Activated T-helper 9 cell treated with anti-CD3 and anti-CD28 coated beads, Interleukin-2, amount 50 U/mL, for 16 hours (primary cell): ENCODE data around the gene NDUFB4.
"Not testable (repeated sequence)": the region's sequence is repeated elsewhere in the genome, so short reads cannot be mapped to it uniquely, and the experiment has no call there.

Experiments used
- DNase-seq: peaks from one replicate; pipeline ENCODE4 v3.0.0-alpha.2; 2020; ENCODE audit warnings: low read depth

NDUFB4 gene

DNA sequence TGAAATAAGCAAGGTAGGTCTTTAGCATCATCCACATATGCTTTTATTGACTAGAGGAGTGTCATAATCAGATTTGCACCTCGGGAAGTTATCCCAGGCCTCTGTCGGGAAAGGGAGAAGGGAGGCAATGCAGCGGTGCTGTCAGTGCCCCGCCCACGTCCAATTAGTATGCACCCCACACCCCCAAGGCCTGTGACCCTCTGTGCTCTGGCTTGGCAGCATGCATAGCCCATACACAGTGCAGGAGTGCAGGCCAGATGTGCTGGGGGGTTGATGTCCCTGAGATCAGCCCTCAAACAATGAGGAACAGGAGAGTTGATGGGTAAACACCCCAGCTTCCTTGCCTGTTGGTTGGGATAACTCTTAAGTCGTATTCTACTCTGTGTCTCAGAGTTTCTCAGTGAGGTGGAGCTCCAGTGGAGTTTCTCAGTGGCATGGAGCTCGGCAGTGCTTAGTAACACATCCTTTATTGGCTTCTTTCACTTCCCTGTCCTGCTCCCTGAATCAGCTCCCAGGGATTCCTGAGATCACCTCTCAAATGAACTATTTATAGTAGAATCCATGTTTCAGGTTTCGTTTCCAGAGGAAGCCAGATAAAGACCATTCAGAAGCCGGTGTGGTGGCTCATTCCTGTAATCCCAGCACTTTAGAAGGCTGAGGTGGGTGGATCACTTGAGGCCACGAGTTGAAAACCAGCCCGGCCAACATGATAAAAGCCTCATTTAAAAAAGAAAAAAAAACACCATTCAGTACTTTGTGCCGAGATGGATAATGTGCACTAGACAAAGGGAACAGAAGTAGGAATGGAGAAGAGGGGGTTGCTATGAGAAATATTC, 26.7 kb upstream of the NDUFB4 start:
- DNase-seq = no peak

DNA sequence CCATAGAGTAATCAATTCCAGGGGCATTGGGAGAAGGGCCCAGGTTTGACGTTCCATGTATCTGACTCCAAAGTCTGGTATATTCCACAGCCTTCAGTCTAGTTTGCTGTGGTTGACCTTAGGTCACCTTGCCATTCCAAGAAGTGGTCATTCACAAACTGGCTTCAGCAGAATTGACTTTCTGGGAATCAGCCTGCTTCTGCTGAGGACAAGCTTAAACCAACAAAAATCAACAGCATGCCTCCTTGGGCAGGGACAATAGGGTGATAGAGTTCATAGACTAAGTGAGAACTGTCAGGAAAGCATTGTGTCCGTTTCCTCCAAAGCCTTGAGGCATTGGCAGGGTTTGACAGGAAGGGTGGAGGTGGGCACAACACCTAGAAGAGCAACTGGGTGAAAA, 24.1 kb upstream of the NDUFB4 start:
- DNase-seq = no peak

GRCh38 chr3:120587332-120587975, 8.7 kb upstream of the NDUFB4 start:
- no peak for DNase-seq

DNA sequence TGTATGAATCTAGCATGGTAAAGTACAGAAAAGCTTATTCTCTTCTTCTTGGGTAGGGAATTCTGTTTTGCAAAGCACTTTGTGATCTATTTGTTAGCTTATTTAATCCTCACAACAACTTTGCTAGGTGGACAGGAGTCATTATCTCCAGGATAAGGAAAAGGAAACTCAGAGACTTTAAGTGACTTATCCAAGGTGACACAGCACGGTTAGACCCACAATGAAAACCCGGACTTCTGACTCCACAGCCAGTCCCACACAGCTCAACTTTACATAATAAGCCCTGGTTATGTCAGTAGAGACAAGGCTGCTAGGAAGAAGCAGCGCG, 384 bp upstream of the NDUFB4 start:
- no peak for DNase-seq

DNA sequence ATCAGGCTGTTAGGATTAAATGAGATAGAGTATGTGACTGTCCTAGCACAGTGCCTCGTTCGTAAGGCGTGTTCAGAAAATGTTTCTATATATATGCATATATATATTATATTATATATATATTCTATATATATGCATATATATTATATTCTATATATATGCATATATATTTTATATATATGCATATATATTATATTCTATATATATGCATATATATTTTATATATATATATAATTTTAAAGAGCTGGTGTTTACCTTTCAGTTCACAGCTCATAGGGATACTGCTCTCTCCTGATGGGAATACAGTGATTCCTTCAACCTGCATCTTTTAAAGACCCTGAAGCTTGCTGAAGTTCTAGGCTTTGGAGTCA, 702 bp downstream of the NDUFB4 start:
- DNase-seq = no peak

DNA sequence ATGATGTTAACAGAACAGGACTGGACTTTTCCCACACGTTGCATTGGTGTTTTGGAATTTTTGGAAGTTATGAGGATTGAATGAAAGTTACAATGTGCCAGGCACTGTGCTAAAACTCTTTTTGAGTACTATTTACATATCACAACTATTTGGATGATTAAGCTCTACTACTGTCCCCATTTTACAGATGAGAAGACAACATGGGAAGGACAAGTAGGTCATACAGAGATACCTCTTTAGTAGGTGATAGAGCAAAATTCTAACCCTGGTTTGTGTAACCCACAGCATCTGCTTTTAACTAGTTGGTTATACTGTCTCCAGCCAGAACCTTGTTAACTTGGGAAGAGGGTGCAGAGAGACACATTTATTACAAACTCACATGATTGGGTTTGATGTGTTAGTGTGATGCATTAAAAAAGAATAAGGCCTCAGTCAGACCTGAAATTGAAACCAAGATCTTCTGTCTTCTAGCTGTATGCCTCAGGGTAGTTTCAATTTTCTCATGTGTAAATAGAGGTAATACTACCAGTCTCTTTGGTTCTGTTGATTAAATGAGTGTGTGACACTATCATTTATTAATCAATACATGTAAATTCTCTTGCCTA, 1.4 kb downstream of the NDUFB4 start:
- DNase-seq = no peak

- DNase-seq = no peak
These were observed 3.1 kb downstream of the NDUFB4 start for GRCh38 chr3:120599211-120599610.

DNA sequence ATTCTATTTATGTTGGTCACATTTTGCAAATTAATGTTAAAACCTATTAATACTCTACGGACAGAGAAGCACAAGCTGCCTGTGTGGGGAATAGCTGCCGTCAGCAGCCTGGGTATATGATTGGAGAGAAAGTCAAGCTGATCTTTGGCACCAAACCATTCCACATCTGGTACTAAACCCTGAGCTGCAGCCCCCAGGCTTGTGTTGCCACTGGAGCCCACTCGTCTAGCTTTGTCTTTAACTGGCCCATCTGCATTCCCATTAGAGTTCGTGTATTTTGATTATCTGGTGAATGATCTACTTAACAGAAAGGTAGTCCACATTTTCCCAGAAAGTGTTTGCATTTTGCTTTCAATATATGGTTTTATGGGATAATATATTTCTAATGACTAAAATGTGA, 5.4 kb downstream of the NDUFB4 start:
- DNase-seq = no peak

DNA sequence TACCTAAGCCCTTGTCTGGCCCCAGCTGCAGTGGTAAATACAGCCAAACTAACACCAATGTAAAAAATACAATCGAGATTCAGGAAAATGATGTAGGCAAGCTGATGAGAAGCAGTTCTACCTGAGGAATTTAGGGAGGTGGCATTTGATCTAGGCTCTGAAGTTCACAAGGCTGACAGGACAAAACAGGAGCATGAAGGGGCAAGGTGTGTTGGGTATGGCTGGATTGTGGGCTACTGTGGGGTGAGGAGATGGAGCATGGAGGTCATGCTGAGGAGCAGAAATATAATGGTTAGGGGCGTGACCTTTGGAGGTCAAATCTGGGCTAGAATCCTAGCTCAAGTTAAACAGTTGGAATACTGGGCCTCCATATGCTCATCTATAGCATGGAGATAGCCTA, 6.5 kb downstream of the NDUFB4 start:
- DNase-seq = no peak

DNA sequence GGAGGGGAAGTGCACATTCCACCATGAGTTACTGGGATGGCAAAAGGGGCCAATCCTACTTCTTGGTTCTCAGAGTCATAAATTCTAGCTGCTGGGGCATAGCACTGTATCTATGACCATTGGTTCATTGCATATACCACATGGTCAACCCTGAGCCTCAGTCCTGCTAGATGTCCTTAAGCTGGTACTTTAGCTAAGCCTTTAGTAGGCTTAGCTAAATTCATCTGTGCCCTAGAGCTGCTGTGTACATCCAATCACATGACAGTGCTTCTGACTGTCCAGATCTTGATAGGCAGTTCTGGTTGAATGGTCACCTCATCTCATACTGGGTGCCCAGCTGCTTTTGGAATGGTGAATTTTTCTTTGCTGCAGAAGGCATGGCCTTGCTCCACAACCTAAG, 8.2 kb downstream of the NDUFB4 start:
- no peak for DNase-seq

- DNase-seq = no peak
These were observed 8.6 kb downstream of the NDUFB4 start for GRCh38 chr3:120604784-120605183.

GRCh38 chr3:120608506-120608905, 12.4 kb downstream of the NDUFB4 start:
- no peak for DNase-seq

DNA sequence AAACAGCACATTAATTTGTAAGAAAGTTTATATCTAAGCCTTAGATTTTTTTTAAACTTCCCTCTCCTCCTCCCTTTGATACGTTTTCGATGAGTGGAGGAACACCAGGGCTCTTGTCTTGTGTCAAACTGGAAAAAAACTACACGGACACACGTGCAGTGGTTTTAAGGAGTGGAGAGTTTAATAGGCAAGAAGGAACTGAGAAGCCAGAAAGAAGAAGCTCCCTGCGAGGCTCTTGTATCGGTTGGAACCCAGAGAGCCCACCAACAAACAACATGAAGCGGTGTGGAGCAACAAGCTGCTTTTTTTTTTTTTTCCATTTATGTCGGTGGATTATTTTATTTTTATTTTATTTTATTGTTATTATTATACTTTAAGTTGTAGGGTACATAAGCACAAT, 18.6 kb downstream of the NDUFB4 start:
- DNase-seq = no peak

DNA sequence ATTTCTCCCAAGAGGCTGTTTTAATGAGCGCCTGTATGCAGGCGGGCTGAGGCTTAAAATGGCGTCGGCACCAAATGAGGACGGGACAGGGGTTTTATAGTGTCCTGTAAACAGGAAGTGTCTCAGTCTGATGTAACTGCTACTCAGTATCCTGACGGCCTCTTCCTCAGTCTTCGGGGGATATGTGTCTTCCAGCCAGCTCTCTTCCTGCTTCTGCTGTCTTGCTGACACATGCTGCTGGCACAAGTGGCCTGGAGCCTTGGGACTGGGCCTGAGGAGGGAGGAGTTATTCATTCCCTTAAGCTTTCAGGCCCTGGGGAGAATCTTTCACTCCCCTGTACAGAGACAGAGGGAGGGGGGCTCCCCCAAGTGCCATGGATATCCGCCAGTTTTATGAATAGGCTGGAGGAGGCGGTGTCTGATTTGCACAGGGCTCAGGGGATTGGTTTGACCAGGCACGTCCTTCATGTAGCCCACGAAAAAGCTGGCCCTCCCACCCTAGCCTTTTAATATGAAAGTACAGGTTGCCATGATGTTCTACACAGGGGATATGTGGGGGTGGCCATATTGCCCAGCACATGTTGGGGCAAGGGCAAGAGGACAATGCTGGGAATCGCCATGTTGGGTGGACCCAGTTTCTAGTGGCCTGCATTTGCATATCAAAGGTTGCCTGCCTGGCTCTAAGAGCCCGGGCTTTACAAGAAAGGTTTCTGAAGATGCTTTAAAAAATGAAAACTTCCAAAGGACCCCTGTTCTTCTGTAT, 19.9 kb downstream of the NDUFB4 start:
- no peak for DNase-seq

DNA sequence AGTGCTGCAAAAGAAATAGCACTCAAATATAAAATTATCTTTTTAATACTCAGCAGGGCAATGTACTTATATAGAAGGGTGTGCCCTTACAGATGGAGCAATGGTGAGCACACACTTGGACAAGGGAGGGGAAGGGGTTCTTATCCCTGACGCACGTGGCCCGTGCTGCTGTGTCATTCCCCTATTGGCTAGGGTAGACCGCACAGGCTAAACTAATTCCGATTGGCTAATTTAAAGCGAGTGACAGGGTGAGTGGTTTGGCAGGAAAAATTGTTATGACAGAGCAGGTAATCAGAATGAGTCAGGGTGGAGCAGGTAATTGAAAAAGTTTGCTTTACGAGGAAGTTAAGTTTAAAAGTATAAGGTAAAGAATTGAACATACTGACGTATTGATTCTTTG, 20.6 kb downstream of the NDUFB4 start:
- DNase-seq = not testable (repeated sequence)

GRCh38 chr3:120622457-120622856, 26.3 kb downstream of the NDUFB4 start:
- DNase-seq = no peak

DNA sequence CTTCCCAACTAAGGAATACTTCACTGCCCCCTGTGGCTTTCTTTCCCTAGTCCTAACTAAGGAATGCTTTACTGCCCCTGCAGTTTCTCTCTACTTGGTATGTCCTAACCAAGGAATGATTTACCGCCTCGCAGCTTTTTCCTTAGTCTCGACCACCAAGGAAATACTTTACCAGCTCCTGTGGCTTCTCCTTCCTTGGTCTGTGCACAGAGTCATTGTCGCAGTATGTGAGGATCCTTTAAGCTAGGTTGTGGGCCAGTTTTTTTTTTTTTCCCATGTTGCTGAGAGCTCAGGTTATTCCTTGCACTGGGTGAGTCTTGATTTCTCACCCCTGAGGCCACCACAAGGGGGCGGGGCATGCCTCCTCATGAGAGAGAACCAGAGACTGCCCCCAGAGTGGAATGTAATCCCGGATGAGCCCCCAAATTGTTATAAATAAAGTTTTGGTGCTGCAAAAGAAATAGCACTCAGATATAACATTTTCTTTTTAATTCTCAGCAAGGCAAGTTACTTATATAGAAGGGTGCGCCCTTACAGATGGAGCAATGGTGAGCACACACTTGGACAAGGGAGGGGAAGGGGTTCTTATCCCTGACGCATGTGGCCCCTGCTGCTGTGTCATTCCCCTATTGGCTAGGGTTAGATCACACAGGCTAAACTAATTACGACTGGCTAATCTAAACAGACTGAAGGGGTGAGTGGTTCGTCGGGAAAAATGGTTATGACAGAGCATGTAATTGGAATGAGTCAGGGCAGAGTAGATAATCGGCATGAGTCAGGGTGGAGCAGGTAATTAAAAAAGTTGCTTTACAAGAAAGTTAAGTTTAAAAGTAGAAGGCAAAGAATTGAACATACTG, 27.0 kb downstream of the NDUFB4 start:
- DNase-seq = no peak

DNA sequence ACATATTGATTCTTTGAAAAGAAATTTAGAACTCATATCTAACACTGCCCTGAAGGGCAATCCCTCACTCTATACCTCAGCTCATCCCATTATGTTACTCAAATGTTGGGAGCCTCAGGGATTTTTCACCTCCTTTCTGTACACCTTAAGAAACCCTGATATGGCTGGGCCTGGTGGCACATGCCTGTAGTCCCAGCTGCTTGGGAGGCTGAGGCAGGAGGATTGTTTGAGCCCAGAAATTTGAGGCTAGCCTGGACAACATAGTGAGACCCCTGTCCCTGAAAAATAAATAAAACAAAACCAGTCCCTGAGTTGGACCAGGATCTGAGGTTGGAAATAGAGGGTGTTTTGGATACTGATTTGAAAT, 27.6 kb downstream of the NDUFB4 start:
- no peak for DNase-seq

GRCh38 chr3:120625159-120625586, 29.0 kb downstream of the NDUFB4 start:
- DNase-seq = no peak

DNA sequence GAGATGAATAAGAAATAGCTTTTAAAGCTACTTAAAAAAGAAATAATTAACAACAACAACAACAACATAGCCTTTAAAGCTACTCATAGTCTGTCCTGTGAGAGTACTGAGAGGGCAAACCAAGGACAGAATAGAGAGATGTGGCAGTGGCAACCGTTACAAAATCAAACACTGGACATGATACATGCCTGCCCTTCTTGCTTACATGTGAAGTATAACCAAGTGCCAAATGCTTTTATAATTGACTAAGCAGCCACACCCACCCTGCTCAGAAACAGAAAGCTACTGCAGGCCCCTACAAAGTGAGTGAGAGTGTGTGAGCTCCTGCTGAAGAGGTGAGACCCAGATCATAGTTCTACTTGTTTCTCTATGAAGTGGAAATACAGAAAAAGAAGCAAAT, 38.4 kb downstream of the NDUFB4 start:
- DNase-seq = no peak

DNA sequence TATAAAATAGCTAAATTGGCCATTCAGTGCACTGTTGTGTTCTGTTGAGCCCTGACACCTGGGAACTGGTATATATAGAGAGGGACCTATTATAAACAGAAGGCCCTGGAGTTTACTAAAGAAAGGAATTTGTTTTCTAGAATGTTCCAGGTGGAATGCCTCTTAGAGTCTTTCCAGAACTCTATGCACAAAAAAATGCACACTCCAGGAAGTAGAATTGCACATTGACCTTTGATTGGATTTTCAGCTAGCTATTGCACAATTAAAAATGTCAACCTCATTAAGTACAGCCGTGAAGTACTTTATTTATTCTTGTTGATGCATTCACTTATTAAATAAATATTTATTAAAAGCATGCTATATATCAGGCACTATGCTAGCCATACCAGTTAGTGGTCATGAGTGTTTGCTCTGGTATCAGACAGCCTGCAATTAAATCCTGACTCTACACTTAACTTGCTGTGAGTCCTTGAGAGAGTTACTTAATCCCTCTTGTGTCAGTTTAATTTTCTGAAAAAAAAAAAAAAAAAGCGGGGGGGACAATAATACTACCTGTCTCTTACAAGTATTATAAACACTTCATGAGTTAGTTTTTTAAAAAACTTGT, 40.8 kb downstream of the NDUFB4 start:
- no peak for DNase-seq
